ENCODE measurements around the gene DNAH10.

The DNAH10 gene

GRCh38 chr12:123948796-123949769, 187.0 kb downstream of the DNAH10 start:
- H3K27ac ChIP-seq (ENCODE audit: extremely low read depth, low read depth, low read length) = no peak overlapping the region
- H3K36me3 ChIP-seq (ENCODE audit: control insufficient read depth in 2 of 2, insufficient read depth in 1 of 2, low read length in 2 of 2) = peaks cover 0 to 5% of the 10 kb centered on the region in 2 experiments; a peak in 1 of 3 replicates
- no peak overlapping the region for H3K4me3 ChIP-seq (ENCODE audit: low read depth, low read length)
- no peaks in the 10 kb centered on the region for H3K9me3 ChIP-seq (ENCODE audit: control insufficient read depth, insufficient read depth, low read depth, low read length)
- POLR2A ChIA-PET = no interaction called here
- CTCF ChIA-PET = interaction anchor here (0.6 to 1.1 kb wide), 2 partner anchors 10 to 12 kb away, joined by 3 read pairs; no protein-coding TSS in a partner anchor
- peaks cover 7% of the 10 kb centered on the region; the same call in 1 of the 2 replicates for H3K4me1 ChIP-seq (ENCODE audit: control insufficient read depth, insufficient read depth, low read length)
- TF ChIP-seq, protein P1, sequence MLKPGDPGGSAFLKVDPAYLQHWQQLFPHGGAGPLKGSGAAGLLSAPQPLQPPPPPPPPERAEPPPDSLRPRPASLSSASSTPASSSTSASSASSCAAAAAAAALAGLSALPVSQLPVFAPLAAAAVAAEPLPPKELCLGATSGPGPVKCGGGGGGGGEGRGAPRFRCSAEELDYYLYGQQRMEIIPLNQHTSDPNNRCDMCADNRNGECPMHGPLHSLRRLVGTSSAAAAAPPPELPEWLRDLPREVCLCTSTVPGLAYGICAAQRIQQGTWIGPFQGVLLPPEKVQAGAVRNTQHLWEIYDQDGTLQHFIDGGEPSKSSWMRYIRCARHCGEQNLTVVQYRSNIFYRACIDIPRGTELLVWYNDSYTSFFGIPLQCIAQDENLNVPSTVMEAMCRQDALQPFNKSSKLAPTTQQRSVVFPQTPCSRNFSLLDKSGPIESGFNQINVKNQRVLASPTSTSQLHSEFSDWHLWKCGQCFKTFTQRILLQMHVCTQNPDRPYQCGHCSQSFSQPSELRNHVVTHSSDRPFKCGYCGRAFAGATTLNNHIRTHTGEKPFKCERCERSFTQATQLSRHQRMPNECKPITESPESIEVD (tag by site-specific recombination; IDR thresholded peaks at IDR 0.05) = no peak
- no peak for TF ChIP-seq ZSCAN16 (tag by site-specific recombination; IDR thresholded peaks at IDR 0.05)
- no peak for TF ChIP-seq ZBTB17 (tag by site-specific recombination; IDR thresholded peaks at IDR 0.05)
- TF ChIP-seq, protein P2, sequence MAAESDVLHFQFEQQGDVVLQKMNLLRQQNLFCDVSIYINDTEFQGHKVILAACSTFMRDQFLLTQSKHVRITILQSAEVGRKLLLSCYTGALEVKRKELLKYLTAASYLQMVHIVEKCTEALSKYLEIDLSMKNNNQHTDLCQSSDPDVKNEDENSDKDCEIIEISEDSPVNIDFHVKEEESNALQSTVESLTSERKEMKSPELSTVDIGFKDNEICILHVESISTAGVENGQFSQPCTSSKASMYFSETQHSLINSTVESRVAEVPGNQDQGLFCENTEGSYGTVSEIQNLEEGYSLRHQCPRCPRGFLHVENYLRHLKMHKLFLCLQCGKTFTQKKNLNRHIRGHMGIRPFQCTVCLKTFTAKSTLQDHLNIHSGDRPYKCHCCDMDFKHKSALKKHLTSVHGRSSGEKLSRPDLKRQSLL (tag by site-specific recombination; IDR thresholded peaks at IDR 0.05) = no peak
- TF ChIP-seq ZNF211 (tag by site-specific recombination; IDR thresholded peaks at IDR 0.05; ENCODE audit: low read depth) = no peak
- no peak for TF ChIP-seq ZBTB8A (tag by site-specific recombination; IDR thresholded peaks at IDR 0.05)
- TF ChIP-seq ZNF112 (tag by site-specific recombination; IDR thresholded peaks at IDR 0.05) = no peak
- TF ChIP-seq PRDM4 (tag by site-specific recombination; IDR thresholded peaks at IDR 0.05) = no peak
- no peak for TF ChIP-seq ZNF791 (tag by site-specific recombination; IDR thresholded peaks at IDR 0.05)
- TF ChIP-seq, protein P3, sequence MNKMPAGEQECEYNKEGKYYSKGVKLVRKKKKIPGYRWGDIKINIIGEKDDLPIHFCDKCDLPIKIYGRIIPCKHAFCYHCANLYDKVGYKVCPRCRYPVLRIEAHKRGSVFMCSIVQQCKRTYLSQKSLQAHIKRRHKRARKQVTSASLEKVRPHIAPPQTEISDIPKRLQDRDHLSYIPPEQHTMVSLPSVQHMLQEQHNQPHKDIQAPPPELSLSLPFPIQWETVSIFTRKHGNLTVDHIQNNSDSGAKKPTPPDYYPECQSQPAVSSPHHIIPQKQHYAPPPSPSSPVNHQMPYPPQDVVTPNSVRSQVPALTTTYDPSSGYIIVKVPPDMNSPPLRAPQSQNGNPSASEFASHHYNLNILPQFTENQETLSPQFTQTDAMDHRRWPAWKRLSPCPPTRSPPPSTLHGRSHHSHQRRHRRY (tag by site-specific recombination; IDR thresholded peaks at IDR 0.05) = no peak
- no peak for TF ChIP-seq ZNF184 (tag by site-specific recombination; IDR thresholded peaks at IDR 0.05)
- TF ChIP-seq, protein P4, sequence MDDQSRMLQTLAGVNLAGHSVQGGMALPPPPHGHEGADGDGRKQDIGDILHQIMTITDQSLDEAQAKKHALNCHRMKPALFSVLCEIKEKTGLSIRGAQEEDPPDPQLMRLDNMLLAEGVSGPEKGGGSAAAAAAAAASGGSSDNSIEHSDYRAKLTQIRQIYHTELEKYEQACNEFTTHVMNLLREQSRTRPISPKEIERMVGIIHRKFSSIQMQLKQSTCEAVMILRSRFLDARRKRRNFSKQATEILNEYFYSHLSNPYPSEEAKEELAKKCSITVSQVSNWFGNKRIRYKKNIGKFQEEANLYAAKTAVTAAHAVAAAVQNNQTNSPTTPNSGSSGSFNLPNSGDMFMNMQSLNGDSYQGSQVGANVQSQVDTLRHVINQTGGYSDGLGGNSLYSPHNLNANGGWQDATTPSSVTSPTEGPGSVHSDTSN (CRISPR knock-in tag; IDR thresholded peaks at IDR 0.05) = no peak
- no peak for TF ChIP-seq MYNN (tag by site-specific recombination; IDR thresholded peaks at IDR 0.05; ENCODE audit: borderline replicate concordance)
- 0 out of 2 replicates have a peak, but pooled peaks have one; percentile 20 for TF ChIP-seq ZNF10 (tag by site-specific recombination; IDR thresholded peaks at IDR 0.05)
- TF ChIP-seq ATF2 (tag by site-specific recombination; IDR thresholded peaks at IDR 0.05; ENCODE audit: low read depth) = peak; percentile 89
- no peak for TF ChIP-seq MEIS1 (CRISPR knock-in tag; IDR thresholded peaks at IDR 0.05; ENCODE audit: borderline replicate concordance)
- no peak for TF ChIP-seq KLF7 (tag by site-specific recombination; IDR thresholded peaks at IDR 0.05; ENCODE audit: borderline replicate concordance)
- no peak for TF ChIP-seq ZSCAN4 (tag by site-specific recombination; IDR thresholded peaks at IDR 0.05)
- 0 out of 2 replicates have a peak, but pooled peaks have one; percentile 31 for TF ChIP-seq ZNF660 (tag by site-specific recombination; IDR thresholded peaks at IDR 0.05)
- TF ChIP-seq ZSCAN23 (tag by site-specific recombination; IDR thresholded peaks at IDR 0.05) = no peak
- no peak for TF ChIP-seq REPIN1 (tag by site-specific recombination; IDR thresholded peaks at IDR 0.05; ENCODE audit: low read depth)
- no peak for TF ChIP-seq ZNF138 (tag by site-specific recombination; IDR thresholded peaks at IDR 0.05; ENCODE audit: borderline replicate concordance)
- TF ChIP-seq YY2 (tag by site-specific recombination; IDR thresholded peaks at IDR 0.05) = no peak
- peak; percentile 43; the same call in 1 of the 2 replicates for TF ChIP-seq ZNF629 (tag by site-specific recombination; IDR thresholded peaks at IDR 0.05)
- TF ChIP-seq ZNF341 (tag by site-specific recombination; IDR thresholded peaks at IDR 0.05; ENCODE audit: low read depth) = no peak
